ENCODE data around the gene CC2D2A. TPM values are rescaled to one million over a fixed set of nuclear protein-coding genes. Genes with fewer than 3 reads are reported as not detected.
A peak's percentile ranks its signal among the peaks of the same experiment; 100 is the strongest.

CC2D2A gene
- total and polyA plus RNA-seq, 2 of the 13 experiments (the other 11 are each of a cell fraction or from before 2014, with no cell fraction given), result 4.2 to 7.2 TPM

GRCh38 chr4:15479089-15479912 is 9.6 kb downstream of the CC2D2A start (continued):
- TF ChIP-seq ATF2 (CRISPR knock-in tag; IDR thresholded peaks at IDR 0.05) (peak; percentile 21; the same call in 1 of the 2 replicates), HNRNPH1 (optimal IDR thresholded peaks at IDR 0.05; ENCODE audit: low read depth, low read length) (no peak), ZNF660 (CRISPR knock-in tag; IDR thresholded peaks at IDR 0.05; ENCODE audit: borderline replicate concordance, low read depth) (no peak), ZNF792 (CRISPR knock-in tag; IDR thresholded peaks at IDR 0.05) (no peak), MAX (IDR thresholded peaks at IDR 0.05) (peak; percentile 77), RORA (CRISPR knock-in tag; IDR thresholded peaks at IDR 0.05) (no peak), SNAPC4 (CRISPR knock-in tag; IDR thresholded peaks at IDR 0.05) (no peak), ZNF317 (CRISPR knock-in tag; IDR thresholded peaks at IDR 0.05) (no peak), HCFC1 (IDR thresholded peaks at IDR 0.05; ENCODE audit: low read depth, low read length) (no peak), KIAA2018 (CRISPR knock-in tag; IDR thresholded peaks at IDR 0.05; ENCODE audit: borderline replicate concordance) (no peak), ZNF749 (CRISPR knock-in tag; IDR thresholded peaks at IDR 0.05; ENCODE audit: borderline replicate concordance) (no peak), HOXA9 (CRISPR knock-in tag; IDR thresholded peaks at IDR 0.05; ENCODE audit: borderline replicate concordance) (no peak), ZNF543 (CRISPR knock-in tag; IDR thresholded peaks at IDR 0.05) (no peak)
